Colonic mucosa (tissue), 4 donors: ENCODE measurements around the gene LILRB5. TPM values are rescaled to one million over a fixed set of nuclear protein-coding genes. Genes with fewer than 3 reads are reported as not detected.
A peak's percentile ranks its signal among the peaks of the same experiment; 100 is the strongest.
"Not testable (repeated sequence)": the region's sequence is repeated elsewhere in the genome, so short reads cannot be mapped to it uniquely, and the experiment has no call there.

ENCODE experiments used
- DNase-seq: peaks from one replicate; pipeline ENCODE4 v3.0.0-alpha.2; 2020
- H3K27ac ChIP-seq: fragments of 200-600 bp; one replicate; pipeline ENCODE4 v1.8.0; 2021
- H3K27me3 ChIP-seq: fragments of 200-600 bp; one replicate; pipeline ENCODE4 v1.8.0; 2021
- H3K36me3 ChIP-seq: fragments of 200-600 bp; one replicate; pipeline ENCODE4 v1.8.0; 2021
- H3K4me1 ChIP-seq: fragments of 200-600 bp; one replicate; pipeline ENCODE4 v1.8.0; 2021; ENCODE audit warnings: mild to moderate bottlenecking
- H3K4me3 ChIP-seq: fragments of 200-600 bp; one replicate; pipeline ENCODE4 v1.8.0; 2021
- H3K9ac ChIP-seq, 2 donors: one replicate each; pipeline ENCODE4 v1.7.0; 2013; ENCODE audit warnings: control low read depth in 2 of 2, low read depth in 2 of 2, low read length in 2 of 2
- H3K9me3 ChIP-seq: fragments of 200-600 bp; one replicate; pipeline ENCODE4 v1.8.0; 2021
- CTCF ChIP-seq: fragments of 200-600 bp; IDR thresholded peaks from one replicate; pipeline ENCODE4 v1.8.0; 2022; ENCODE audit warnings: antibody characterized with exemption, mild to moderate bottlenecking
- intact Hi-C: fragments of 100-400 bp; cut with DNase I; formaldehyde crosslinking; loops from one replicate; pipeline ENCODE4 v1.14.1; 2022
- total RNA-seq, 2 donors: library from RNA; stranded (reverse); fragmentation: NEBNext Ultra II Directional in 1 of 2; extraction: Animal tissue kit (Norgen Biotek cat#: 25700) in 1 of 2; gene quantifications; one replicate each; pipeline ENCODE4 v1.2.1, GENCODE V29; 2021
- donor health status: healthy.
- donor health status: DM: no; HTN: no; CAD: no.
- donor health status: DM: no; HTN: no; CAD: no.

Gene LILRB5
- total RNA-seq, 2 donors from 2014 or later, result 2.2 to 8.6 TPM

GRCh38 chr19:54275951-54276350 lies 18.9 kb upstream of the LILRB5 start:
- Histone ChIP-seq H3K36me3 (no peaks in the 10 kb centered on the region), H3K4me3 (no peak overlapping the region), H3K9me3 (no peaks in the 10 kb centered on the region), H3K27me3 (no peaks in the 10 kb centered on the region), H3K4me1 (no peaks in the 10 kb centered on the region), H3K27ac (no peak overlapping the region), H3K9ac (no peak overlapping the region)
- no peak for DNase-seq
- intact Hi-C loops, result no loop called here
- no peak for TF ChIP-seq CTCF

- DNase-seq, H3K27ac ChIP-seq, H3K4me3 ChIP-seq, H3K9me3 ChIP-seq, intact Hi-C loops, H3K4me1 ChIP-seq, H3K36me3 ChIP-seq, H3K9ac ChIP-seq, H3K27me3 ChIP-seq: not testable (repeated sequence)
Observed at GRCh38 chr19:54274516-54274915, 17.4 kb upstream of the LILRB5 start.

GRCh38 chr19:54273821-54274220 lies 16.7 kb upstream of the LILRB5 start:
- Histone ChIP-seq H3K9me3 (no peaks in the 10 kb centered on the region), H3K4me3 (no peak overlapping the region), H3K27ac (no peak overlapping the region), H3K4me1 (no peaks in the 10 kb centered on the region), H3K27me3 (no peaks in the 10 kb centered on the region), H3K9ac (no peak overlapping the region), H3K36me3 (no peaks in the 10 kb centered on the region)
- no peak for TF ChIP-seq CTCF
- DNase-seq, result no peak
- intact Hi-C loops, result no loop called here

- H3K4me3 ChIP-seq, H3K36me3 ChIP-seq, H3K27me3 ChIP-seq, H3K9ac ChIP-seq, H3K27ac ChIP-seq, DNase-seq, intact Hi-C loops, H3K4me1 ChIP-seq, H3K9me3 ChIP-seq: not testable (repeated sequence)
Observed at GRCh38 chr19:54272181-54272580, 15.1 kb upstream of the LILRB5 start.

GRCh38 chr19:54271587-54271986 lies 14.5 kb upstream of the LILRB5 start:
- H3K9ac ChIP-seq, DNase-seq, H3K36me3 ChIP-seq, intact Hi-C loops, H3K27me3 ChIP-seq, H3K4me3 ChIP-seq, H3K4me1 ChIP-seq, H3K9me3 ChIP-seq: not testable (repeated sequence)
- peak overlapping the region; percentile 40 for H3K27ac ChIP-seq

- intact Hi-C loops, result no loop called here
Observed at GRCh38 chr19:54271106-54271505, 14.0 kb upstream of the LILRB5 start.

GRCh38 chr19:54268936-54269335 lies 11.9 kb upstream of the LILRB5 start:
- no peak overlapping the region for H3K4me3 ChIP-seq
- TF ChIP-seq CTCF, result no peak
- intact Hi-C loops, result no loop called here
- no peaks in the 10 kb centered on the region for H3K27me3 ChIP-seq
- H3K9ac ChIP-seq, result no peak overlapping the region
- no peak overlapping the region for H3K27ac ChIP-seq
- no peaks in the 10 kb centered on the region for H3K9me3 ChIP-seq
- H3K4me1 ChIP-seq, result no peaks in the 10 kb centered on the region
- no peak for DNase-seq
- no peaks in the 10 kb centered on the region for H3K36me3 ChIP-seq

More at GRCh38 chr19:54271106-54271505, 14.0 kb upstream of the LILRB5 start:
- no peak for DNase-seq
- H3K36me3 ChIP-seq, result no peaks in the 10 kb centered on the region
- H3K9ac ChIP-seq, result no peak overlapping the region
- H3K27me3 ChIP-seq, result no peaks in the 10 kb centered on the region
- no peak overlapping the region for H3K4me3 ChIP-seq
- no peaks in the 10 kb centered on the region for H3K4me1 ChIP-seq
- no peak for TF ChIP-seq CTCF
- H3K27ac ChIP-seq, result peak overlapping the region; percentile 40
- H3K9me3 ChIP-seq, result no peaks in the 10 kb centered on the region
